PFSK-1 (cell line): ENCODE results near the gene FTCDNL1.

ENCODE experiments used
- FOXP2 ChIP-seq: optimal IDR thresholded peaks from 2 replicates; pipeline ENCODE3; 2011; ENCODE audit warnings: borderline replicate concordance, control low read depth, inconsistent platforms; ENCODE audit not compliant: insufficient read depth; ENCODE audit errors: extremely low read length, extremely low read depth
- POLR2AphosphoS5 ChIP-seq: IDR thresholded peaks from 2 replicates; pipeline ENCODE4 v1.6.1; 2012; ENCODE audit warnings: low read depth, mild to moderate bottlenecking, control low read depth, low read length, moderate library complexity
- SIN3A ChIP-seq: IDR thresholded peaks from 2 replicates; pipeline ENCODE4 v1.6.1; 2012; ENCODE audit warnings: mild to moderate bottlenecking, low read length, moderate library complexity, borderline replicate concordance; ENCODE audit not compliant: insufficient read depth
- TAF1 ChIP-seq: IDR thresholded peaks from 2 replicates; pipeline ENCODE4 v1.6.1; 2012; ENCODE audit warnings: low read length, control low read depth, borderline replicate concordance; ENCODE audit not compliant: insufficient read depth
- TF ChIP-seq, protein P1 (sequence below), 2 experiments: IDR thresholded peaks; 2 replicates each; pipeline versions ENCODE4 v1.6.1 to v1.8.0; 2011 to 2012; ENCODE audit warnings: low read depth in 2 of 2, low read length in 2 of 2, control low read depth in 1 of 2, inconsistent platforms in 1 of 2, mild to moderate bottlenecking in 1 of 2, moderate library complexity in 1 of 2; ENCODE audit not compliant: insufficient read depth in 1 of 2

FTCDNL1 gene

GRCh38 chr2:199811346-199811745 lies 39.6 kb downstream of the FTCDNL1 start:
- TF ChIP-seq POLR2AphosphoS5 = no peak
- TF ChIP-seq TAF1 = no peak
- no peak for TF ChIP-seq SIN3A
- TF ChIP-seq, protein P1, sequence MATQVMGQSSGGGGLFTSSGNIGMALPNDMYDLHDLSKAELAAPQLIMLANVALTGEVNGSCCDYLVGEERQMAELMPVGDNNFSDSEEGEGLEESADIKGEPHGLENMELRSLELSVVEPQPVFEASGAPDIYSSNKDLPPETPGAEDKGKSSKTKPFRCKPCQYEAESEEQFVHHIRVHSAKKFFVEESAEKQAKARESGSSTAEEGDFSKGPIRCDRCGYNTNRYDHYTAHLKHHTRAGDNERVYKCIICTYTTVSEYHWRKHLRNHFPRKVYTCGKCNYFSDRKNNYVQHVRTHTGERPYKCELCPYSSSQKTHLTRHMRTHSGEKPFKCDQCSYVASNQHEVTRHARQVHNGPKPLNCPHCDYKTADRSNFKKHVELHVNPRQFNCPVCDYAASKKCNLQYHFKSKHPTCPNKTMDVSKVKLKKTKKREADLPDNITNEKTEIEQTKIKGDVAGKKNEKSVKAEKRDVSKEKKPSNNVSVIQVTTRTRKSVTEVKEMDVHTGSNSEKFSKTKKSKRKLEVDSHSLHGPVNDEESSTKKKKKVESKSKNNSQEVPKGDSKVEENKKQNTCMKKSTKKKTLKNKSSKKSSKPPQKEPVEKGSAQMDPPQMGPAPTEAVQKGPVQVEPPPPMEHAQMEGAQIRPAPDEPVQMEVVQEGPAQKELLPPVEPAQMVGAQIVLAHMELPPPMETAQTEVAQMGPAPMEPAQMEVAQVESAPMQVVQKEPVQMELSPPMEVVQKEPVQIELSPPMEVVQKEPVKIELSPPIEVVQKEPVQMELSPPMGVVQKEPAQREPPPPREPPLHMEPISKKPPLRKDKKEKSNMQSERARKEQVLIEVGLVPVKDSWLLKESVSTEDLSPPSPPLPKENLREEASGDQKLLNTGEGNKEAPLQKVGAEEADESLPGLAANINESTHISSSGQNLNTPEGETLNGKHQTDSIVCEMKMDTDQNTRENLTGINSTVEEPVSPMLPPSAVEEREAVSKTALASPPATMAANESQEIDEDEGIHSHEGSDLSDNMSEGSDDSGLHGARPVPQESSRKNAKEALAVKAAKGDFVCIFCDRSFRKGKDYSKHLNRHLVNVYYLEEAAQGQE (IDR thresholded peaks at IDR 0.05; ENCODE audit: insufficient read depth in 1 of 2, low read depth in 2 of 2, low read length in 2 of 2) = no peak
- no peak for TF ChIP-seq FOXP2

- TF ChIP-seq SIN3A (no peak), TAF1 (no peak), FOXP2 (no peak), POLR2AphosphoS5 (no peak)
- TF ChIP-seq, protein P1 (IDR thresholded peaks at IDR 0.05; ENCODE audit: insufficient read depth in 1 of 2, low read depth in 2 of 2, low read length in 2 of 2) = no peak
Observed at GRCh38 chr2:199810422-199811171, 40.4 kb downstream of the FTCDNL1 start.

- TF ChIP-seq, protein P1 (IDR thresholded peaks at IDR 0.05; ENCODE audit: insufficient read depth in 1 of 2, low read depth in 2 of 2, low read length in 2 of 2) = no peak
- TF ChIP-seq FOXP2 = no peak
- no peak for TF ChIP-seq TAF1
- no peak for TF ChIP-seq POLR2AphosphoS5
- no peak for TF ChIP-seq SIN3A
Observed at GRCh38 chr2:199807966-199808365, 43.0 kb downstream of the FTCDNL1 start.

- no peak for TF ChIP-seq SIN3A
- TF ChIP-seq POLR2AphosphoS5 = no peak
- TF ChIP-seq FOXP2 = no peak
- TF ChIP-seq, protein P1 (IDR thresholded peaks at IDR 0.05; ENCODE audit: insufficient read depth in 1 of 2, low read depth in 2 of 2, low read length in 2 of 2) = no peak
- TF ChIP-seq TAF1 = no peak
Observed at GRCh38 chr2:199806179-199806578, 44.8 kb downstream of the FTCDNL1 start.

- TF ChIP-seq POLR2AphosphoS5 = no peak
- TF ChIP-seq SIN3A = no peak
- TF ChIP-seq, protein P1 (IDR thresholded peaks at IDR 0.05; ENCODE audit: insufficient read depth in 1 of 2, low read depth in 2 of 2, low read length in 2 of 2) = no peak
- no peak for TF ChIP-seq FOXP2
- TF ChIP-seq TAF1 = no peak
Observed at GRCh38 chr2:199804831-199805230, 46.2 kb downstream of the FTCDNL1 start.
